Thoracic aorta (tissue), 2 donors: ENCODE measurements around the gene TUBB4B. TPM values are rescaled to one million over a fixed set of nuclear protein-coding genes. Genes with fewer than 3 reads are reported as not detected.

Experiments
- ATAC-seq: fragments of 150-250 bp; one replicate; pipeline ENCODE4 v1.8.0; 2017; ENCODE audit warnings: low read depth; ENCODE audit not compliant: insufficient number of reproducible peaks, low FRiP score
- DNase-seq: peaks from one replicate; pipeline ENCODE4 v3.0.0-alpha.2; 2020; ENCODE audit warnings: low spot score
- H3K27ac ChIP-seq, 2 donors: fragments of 200-600 bp; sonication (generic); 1 replicate in 1 of 2; 2 replicates in 1 of 2; pipeline ENCODE4 v1.5.1; 2016; ENCODE audit warnings: mild to moderate bottlenecking in 2 of 2, moderate library complexity in 2 of 2
- H3K27me3 ChIP-seq: fragments of 200-600 bp; sonication (generic); replicated peaks from 2 replicates; pipeline ENCODE4 v1.6.0; 2016; ENCODE audit warnings: mild to moderate bottlenecking; ENCODE audit not compliant: insufficient read depth
- H3K36me3 ChIP-seq: fragments of 200-600 bp; sonication (generic); one replicate; pipeline ENCODE4 v1.5.1; 2016
- H3K4me1 ChIP-seq, 2 donors: fragments of 200-600 bp; sonication (generic); 1 replicate in 1 of 2; 2 replicates in 1 of 2; pipeline versions ENCODE4 v1.5.1 to v1.6.0; 2016; ENCODE audit warnings: low read depth in 2 of 2, mild to moderate bottlenecking in 1 of 2; ENCODE audit not compliant: control insufficient read depth in 1 of 2
- H3K4me3 ChIP-seq: fragments of 200-600 bp; sonication (generic); 2 replicates; pipeline ENCODE4 v1.5.1; 2016; ENCODE audit warnings: mild to moderate bottlenecking
- H3K9me3 ChIP-seq: fragments of 200-600 bp; sonication (generic); 2 replicates; pipeline ENCODE4 v1.5.1; 2016
- CTCF ChIP-seq: fragments of 200-600 bp; sonication (generic); IDR thresholded peaks from one replicate; pipeline ENCODE4 v1.5.1; 2019; ENCODE audit warnings: antibody characterized with exemption
- total RNA-seq, 2 donors: library from RNA; depleted of rRNA; stranded (reverse); fragments of >200 nt; gene quantifications; one replicate each; pipeline versions ENCODE4 v1.1.0 to v1.2.3, GENCODE V29; 2016

Gene TUBB4B
- total RNA-seq, 2 donors from 2014 or later, result 172 to 193 TPM

- H3K4me3 ChIP-seq, result peak within 1 kb of the TSS; percentile 86
- peak within 1 kb of the TSS; percentile 80 to 86 for H3K27ac ChIP-seq
- H3K27me3 ChIP-seq, result no peaks in the 10 kb centered on the region
- H3K36me3 ChIP-seq, result peaks cover 10% of the 10 kb centered on the region
- DNase-seq, result peak; percentile 66
- H3K9me3 ChIP-seq, result no peaks in the 10 kb centered on the region
- peak; percentile 62 for ATAC-seq
- TF ChIP-seq CTCF, result no peak
- peaks cover 14 to 27% of the 10 kb centered on the region in 2 donors for H3K4me1 ChIP-seq
These were observed 36.4 kb downstream of the TUBB4B start, which contains the start of gene TOR4A for GRCh38 chr9:137277329-137278041. TSS of gene TOR4A (plus strand) at chr9:137277726. CDS start at chr9:137278690, 964 bp downstream.

DNA sequence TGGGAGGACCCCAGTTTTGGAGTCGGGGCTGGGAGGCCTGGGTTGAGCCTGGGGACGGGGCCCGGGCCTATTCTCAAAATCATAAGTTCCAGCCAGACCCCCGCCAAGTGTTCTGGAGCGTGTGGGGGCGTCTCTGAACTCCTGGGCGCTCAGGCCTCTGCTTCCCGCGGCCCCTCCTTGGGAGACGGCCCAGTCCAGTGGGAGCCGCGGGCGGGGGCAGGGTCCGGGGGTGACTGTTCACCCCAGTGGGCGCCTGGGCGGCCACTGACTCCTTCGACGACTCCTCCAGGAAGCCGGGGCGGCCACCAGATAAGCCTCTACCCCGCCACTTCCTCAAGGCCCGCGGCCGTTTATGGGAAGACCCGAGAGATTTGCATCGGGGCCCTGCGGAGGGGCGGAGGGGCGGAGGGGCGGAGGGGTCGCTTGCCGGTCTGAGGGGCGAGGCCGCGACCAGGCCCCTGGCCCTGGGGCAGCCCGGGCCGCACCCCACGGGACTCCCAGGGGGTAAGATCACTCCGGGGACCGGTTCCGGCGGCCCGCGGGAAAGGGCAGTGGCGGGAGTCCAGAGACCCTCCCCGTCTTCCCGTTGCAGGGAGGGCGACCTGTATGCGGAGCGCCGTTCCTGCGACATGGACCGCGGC lies 37.1 kb downstream of the TUBB4B start:
- peak overlapping the region; percentile 23 to 86 for H3K27ac ChIP-seq
- H3K4me1 ChIP-seq, result peaks cover 14 to 27% of the 10 kb centered on the region in 2 donors
- peaks cover 3% of the 10 kb centered on the region for H3K36me3 ChIP-seq
- TF ChIP-seq CTCF, result no peak
- H3K27me3 ChIP-seq, result no peaks in the 10 kb centered on the region
- no peaks in the 10 kb centered on the region for H3K9me3 ChIP-seq
- ATAC-seq (no peak), DNase-seq (no peak)
- H3K4me3 ChIP-seq, result peak overlapping the region; percentile 86

DNA sequence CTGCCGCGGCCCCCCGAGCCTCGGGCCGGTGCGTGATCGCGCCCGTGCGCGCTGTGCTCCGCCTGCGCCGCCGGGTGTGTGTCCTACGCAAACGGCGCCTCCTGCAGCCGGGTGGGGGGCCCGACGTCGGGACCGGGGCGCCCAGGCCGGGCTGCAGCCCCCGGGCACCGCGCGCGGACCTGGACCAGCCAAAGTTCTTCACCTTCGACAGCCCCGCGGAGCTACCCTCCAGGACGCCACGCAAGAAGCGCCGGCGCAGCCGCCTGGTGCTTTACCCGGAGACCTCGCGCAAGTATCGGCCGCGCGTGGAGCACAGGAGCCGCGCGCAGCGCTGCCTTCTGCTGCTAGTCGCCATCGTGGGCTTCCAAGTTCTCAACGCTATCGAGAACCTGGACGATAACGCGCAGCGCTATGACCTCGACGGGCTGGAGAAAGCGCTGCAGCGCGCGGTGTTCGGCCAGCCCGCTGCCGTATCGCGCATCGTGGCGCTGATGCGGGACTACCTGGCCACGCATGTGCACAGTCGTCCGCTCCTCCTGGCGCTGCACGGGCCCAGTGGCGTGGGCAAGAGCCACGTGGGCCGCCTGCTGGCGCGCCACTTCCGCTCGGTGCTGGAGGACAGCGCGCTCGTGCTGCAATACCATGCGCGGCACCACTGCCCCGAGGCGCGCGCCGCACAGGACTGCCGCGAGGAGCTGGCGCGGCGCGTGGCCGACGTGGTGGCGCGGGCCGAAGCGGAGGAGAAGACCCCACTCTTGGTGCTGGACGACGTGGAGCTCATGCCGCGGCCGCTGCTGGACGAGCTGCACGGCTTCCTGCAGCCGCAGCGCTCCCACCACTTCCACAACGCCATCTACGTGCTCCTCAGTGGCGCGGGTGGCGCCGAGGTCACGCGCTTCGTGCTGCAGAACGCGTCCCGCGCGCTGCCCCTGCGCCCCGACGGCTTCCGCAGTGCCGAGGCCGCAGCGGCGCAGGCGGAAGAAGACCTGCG lies 37.9 kb downstream of the TUBB4B start:
- no peak for TF ChIP-seq CTCF
- no peaks in the 10 kb centered on the region for H3K36me3 ChIP-seq
- peak overlapping the region; percentile 86 for H3K4me3 ChIP-seq
- no peak for DNase-seq
- H3K27me3 ChIP-seq, result no peaks in the 10 kb centered on the region
- peaks cover 14 to 27% of the 10 kb centered on the region in 2 donors for H3K4me1 ChIP-seq
- H3K27ac ChIP-seq, result no peak overlapping the region
- no peak for ATAC-seq
- no peaks in the 10 kb centered on the region for H3K9me3 ChIP-seq

- Histone ChIP-seq H3K4me1 (peaks cover 14 to 27% of the 10 kb centered on the region in 2 donors), H3K27ac (no peak overlapping the region), H3K27me3 (no peaks in the 10 kb centered on the region), H3K4me3 (no peak overlapping the region), H3K36me3 (no peaks in the 10 kb centered on the region), H3K9me3 (no peaks in the 10 kb centered on the region)
- ATAC-seq, result no peak
- no peak for TF ChIP-seq CTCF
- no peak for DNase-seq
These were observed 38.8 kb downstream of the TUBB4B start for GRCh38 chr9:137279741-137280473.
